GM10266 (cell line): ENCODE results near the gene KCNQ1.

Experiments used
- DNase-seq: peaks from one replicate; pipeline ENCODE4 v3.0.0; 2012; ENCODE audit errors: extremely low spot score
- CTCF ChIP-seq: IDR thresholded peaks from 2 replicates; pipeline ENCODE4 v1.5.1; 2012; ENCODE audit warnings: mild to moderate bottlenecking, low read depth; ENCODE audit not compliant: control insufficient read depth, insufficient read depth; ENCODE audit errors: missing control alignments

The KCNQ1 gene

GRCh38 chr11:2830886-2831285 lies 386.1 kb downstream of the KCNQ1 start:
- DNase-seq: no peak
- TF ChIP-seq CTCF: no peak

- TF ChIP-seq CTCF: no peak
- DNase-seq: no peak
Measured at GRCh38 chr11:2831781-2832532, 387.1 kb downstream of the KCNQ1 start.

- TF ChIP-seq CTCF: no peak
- DNase-seq: no peak
Measured at GRCh38 chr11:2832533-2833020, 387.8 kb downstream of the KCNQ1 start.

GRCh38 chr11:2833051-2833715 lies 388.4 kb downstream of the KCNQ1 start:
- no peak for DNase-seq
- TF ChIP-seq CTCF: no peak

- DNase-seq: no peak
- TF ChIP-seq CTCF: no peak
Measured at GRCh38 chr11:2833716-2834502, 389.1 kb downstream of the KCNQ1 start.

- no peak for TF ChIP-seq CTCF
Measured at GRCh38 chr11:2834503-2835273, 389.9 kb downstream of the KCNQ1 start.

More at GRCh38 chr11:2834503-2835273, 389.9 kb downstream of the KCNQ1 start:
- no peak for DNase-seq
